Neuronal stem cell (in vitro differentiated cells): Measurements from ENCODE around the gene TMEM242.

Source experiments
- DNase-seq: peaks from one replicate; pipeline ENCODE4 v3.0.0-alpha.2; 2013; ENCODE audit warnings: low spot score
- H2AFZ ChIP-seq: one replicate; pipeline ENCODE4 v1.6.1; 2013; ENCODE audit warnings: mild to moderate bottlenecking, low read length, inconsistent platforms
- H2AK5ac ChIP-seq: 2 replicates; pipeline ENCODE4 v1.6.1; 2013; ENCODE audit warnings: low read depth, mild to moderate bottlenecking, inconsistent platforms, low read length, moderate library complexity, mixed read lengths
- H2BK120ac ChIP-seq: 2 replicates; pipeline ENCODE4 v1.6.1; 2013; ENCODE audit warnings: low read depth, mild to moderate bottlenecking, inconsistent platforms, low read length, moderate library complexity, mixed read lengths
- H2BK12ac ChIP-seq: one replicate; pipeline ENCODE4 v1.6.1; 2013; ENCODE audit warnings: low read length, inconsistent platforms
- H2BK15ac ChIP-seq: 2 replicates; pipeline ENCODE4 v1.6.1; 2013; ENCODE audit warnings: mild to moderate bottlenecking, low read length, inconsistent platforms, mixed read lengths
- H2BK5ac ChIP-seq: one replicate; pipeline ENCODE4 v1.6.1; 2013; ENCODE audit warnings: inconsistent platforms, mild to moderate bottlenecking, low read length, moderate library complexity
- H3K14ac ChIP-seq: one replicate; pipeline ENCODE4 v1.6.1; 2013; ENCODE audit warnings: low read length, inconsistent platforms
- H3K18ac ChIP-seq: 2 replicates; pipeline ENCODE4 v1.6.1; 2013; ENCODE audit warnings: low read length, inconsistent platforms
- H3K23ac ChIP-seq: 2 replicates; pipeline ENCODE4 v1.6.1; 2013; ENCODE audit warnings: low read depth, mild to moderate bottlenecking, mixed read lengths, low read length, inconsistent platforms; ENCODE audit not compliant: poor library complexity
- H3K27ac ChIP-seq: replicated peaks from 3 replicates; pipeline ENCODE4 v1.5.1; 2013; ENCODE audit warnings: low read length, inconsistent platforms
- H3K27me3 ChIP-seq, 3 experiments: 2 replicates each; pipeline ENCODE4 v1.6.1; 2013; ENCODE audit warnings: low read length in 3 of 3, mild to moderate bottlenecking in 2 of 3, inconsistent platforms in 1 of 3, low read depth in 1 of 3, mixed read lengths in 1 of 3, moderate library complexity in 1 of 3; ENCODE audit not compliant: control insufficient read depth in 3 of 3, insufficient read depth in 3 of 3
- H3K36me3 ChIP-seq, 2 donors: replicated peaks in 1 of 2; 2 replicates each; pipeline ENCODE4 v1.6.1; 2013; ENCODE audit warnings: low read length in 2 of 2; ENCODE audit not compliant: control insufficient read depth in 2 of 2, insufficient read depth in 2 of 2
- H3K4ac ChIP-seq: 2 replicates; pipeline ENCODE4 v1.6.1; 2013; ENCODE audit warnings: inconsistent platforms, mild to moderate bottlenecking, low read length, moderate library complexity
- H3K4me1 ChIP-seq, 2 donors: 1 replicate in 1 of 2; 2 replicates in 1 of 2; pipeline ENCODE4 v1.6.1; 2013; ENCODE audit warnings: low read length in 2 of 2, low read depth in 1 of 2; ENCODE audit not compliant: control insufficient read depth in 2 of 2, insufficient read depth in 1 of 2
- H3K4me2 ChIP-seq: one replicate; pipeline ENCODE4 v1.6.1; 2013; ENCODE audit warnings: mild to moderate bottlenecking, low read length, inconsistent platforms; ENCODE audit not compliant: insufficient read depth, poor library complexity, severe bottlenecking
- H3K4me3 ChIP-seq, 2 donors: 2 replicates each; pipeline ENCODE4 v1.5.1; 2013; ENCODE audit warnings: low read length in 2 of 2, mild to moderate bottlenecking in 2 of 2, inconsistent platforms in 1 of 2, moderate library complexity in 1 of 2
- H3K79me1 ChIP-seq: one replicate; pipeline ENCODE4 v1.6.1; 2013; ENCODE audit warnings: low read depth, mild to moderate bottlenecking, inconsistent platforms, low read length, moderate library complexity
- H3K9ac ChIP-seq: one replicate; pipeline ENCODE4 v1.6.1; 2013; ENCODE audit warnings: mild to moderate bottlenecking, low read depth, low read length, inconsistent platforms; ENCODE audit not compliant: poor library complexity
- H3K9me3 ChIP-seq, 2 donors: replicated peaks in 1 of 2; 2 replicates each; pipeline versions ENCODE3 to v1.6.1; 2013; ENCODE audit warnings: low read length in 2 of 2, mild to moderate bottlenecking in 2 of 2, inconsistent platforms in 1 of 2, low read depth in 1 of 2, mixed read lengths in 1 of 2, moderate library complexity in 1 of 2; ENCODE audit not compliant: control insufficient read depth in 2 of 2, insufficient read depth in 1 of 2
- H4K8ac ChIP-seq: one replicate; pipeline ENCODE4 v1.6.1; 2013; ENCODE audit warnings: low read depth, mild to moderate bottlenecking, inconsistent platforms, low read length, moderate library complexity
- H4K91ac ChIP-seq: one replicate; pipeline ENCODE4 v1.6.1; 2013; ENCODE audit warnings: low read length, low read depth, mild to moderate bottlenecking, inconsistent platforms; ENCODE audit not compliant: poor library complexity
- WGBS, 2 donors: extraction: QIAGEN DNeasy Blood & Tissue Kit; methylation state at CpG; one replicate each; pipeline ENCODE4 v1.1.7; 2013; ENCODE audit warnings: missing lambda C conversion rate in 2 of 2, mixed read lengths in 1 of 2; ENCODE audit not compliant: insufficient read length in 2 of 2, insufficient replicate concordance in 1 of 2; ENCODE audit errors: extremely low coverage in 2 of 2; 5-methylcytosine and 5-hydroxymethylcytosine counted together

TMEM242 gene

GRCh38 chr6:157358287-157358686, 35.0 kb upstream of the TMEM242 start:
- H4K8ac ChIP-seq, result no peak overlapping the region
- no peak overlapping the region for H3K4ac ChIP-seq
- no CpG with 5 or more reads among the region's 8 CpGs for whole genome bisulfite sequencing, 2 donors

GRCh38 chr6:157346373-157346772, 23.1 kb upstream of the TMEM242 start:
- no peak overlapping the region for H3K18ac ChIP-seq
- H3K4me1 ChIP-seq, result no peaks in the 10 kb centered on the region
- no peak overlapping the region for H2BK5ac ChIP-seq
- no peak overlapping the region for H3K4me2 ChIP-seq
- DNase-seq, result no peak
- H3K23ac ChIP-seq, result no peak overlapping the region
- H3K4me3 ChIP-seq, result no peak overlapping the region
- no peak overlapping the region for H2BK15ac ChIP-seq
- H2AFZ ChIP-seq, result no peak overlapping the region
- no CpG with 5 or more reads among the region's 2 CpGs for WGBS, 2 donors
- H4K91ac ChIP-seq, result no peak overlapping the region
- no peak overlapping the region for H3K9ac ChIP-seq
- H3K27ac ChIP-seq, result no peak overlapping the region
- no peak overlapping the region for H3K4ac ChIP-seq
- H3K79me1 ChIP-seq, result no peaks in the 10 kb centered on the region
- H3K36me3 ChIP-seq, result no peaks in the 10 kb centered on the region
- H2AK5ac ChIP-seq, result no peak overlapping the region
- no peak overlapping the region for H3K14ac ChIP-seq
- H3K27me3 ChIP-seq, result peaks cover 0 to 15% (median 0%) of the 10 kb centered on the region in 3 experiments
- H2BK120ac ChIP-seq, result no peak overlapping the region
- H4K8ac ChIP-seq, result no peak overlapping the region
- no peaks in the 10 kb centered on the region for H3K9me3 ChIP-seq
- H2BK12ac ChIP-seq, result no peak overlapping the region

More at GRCh38 chr6:157358287-157358686, 35.0 kb upstream of the TMEM242 start:
- Histone ChIP-seq H3K23ac (no peak overlapping the region), H2BK120ac (no peak overlapping the region), H3K18ac (no peak overlapping the region), H2BK5ac (no peak overlapping the region), H3K27me3 (no peaks in the 10 kb centered on the region), H3K9me3 (peaks cover 0 to 6% of the 10 kb centered on the region in 2 donors), H3K36me3 (no peaks in the 10 kb centered on the region), H2AFZ (no peak overlapping the region), H3K4me3 (no peak overlapping the region), H2BK15ac (no peak overlapping the region), H4K91ac (no peak overlapping the region), H2AK5ac (no peak overlapping the region), H3K14ac (no peak overlapping the region), H3K4me1 (peaks cover 0 to 3% of the 10 kb centered on the region in 2 donors), H3K27ac (no peak overlapping the region), H3K4me2 (no peak overlapping the region), H3K79me1 (no peaks in the 10 kb centered on the region), H2BK12ac (no peak overlapping the region), H3K9ac (no peak overlapping the region)
- DNase-seq, result no peak

GRCh38 chr6:157343732-157344131, 20.4 kb upstream of the TMEM242 start:
- H3K9me3 ChIP-seq, result no peaks in the 10 kb centered on the region
- no peak overlapping the region for H2BK12ac ChIP-seq
- no peak overlapping the region for H3K27ac ChIP-seq
- no peak overlapping the region for H2BK15ac ChIP-seq
- H3K4me2 ChIP-seq, result no peak overlapping the region
- H4K8ac ChIP-seq, result no peak overlapping the region
- H2AK5ac ChIP-seq, result no peak overlapping the region
- H4K91ac ChIP-seq, result no peak overlapping the region
- no peak overlapping the region for H3K18ac ChIP-seq
- no peaks in the 10 kb centered on the region for H3K79me1 ChIP-seq
- no peaks in the 10 kb centered on the region for H3K4me1 ChIP-seq
- H3K4ac ChIP-seq, result no peak overlapping the region
- no CpG with 5 or more reads among the region's 4 CpGs for WGBS, 2 donors
- H3K4me3 ChIP-seq, result no peak overlapping the region
- no peak overlapping the region for H3K23ac ChIP-seq
- no peak overlapping the region for H2BK120ac ChIP-seq
- H3K27me3 ChIP-seq, result peaks cover 0 to 15% (median 0%) of the 10 kb centered on the region in 3 experiments
- no peak overlapping the region for H3K14ac ChIP-seq
- no peak overlapping the region for H3K9ac ChIP-seq
- H2AFZ ChIP-seq, result no peak overlapping the region
- no peak for DNase-seq
- H3K36me3 ChIP-seq, result no peaks in the 10 kb centered on the region
- no peak overlapping the region for H2BK5ac ChIP-seq

- H3K36me3 ChIP-seq, result no peaks in the 10 kb centered on the region
- no peak overlapping the region for H3K27ac ChIP-seq
- no peak overlapping the region for H2BK120ac ChIP-seq
- no peak overlapping the region for H3K14ac ChIP-seq
- H2AK5ac ChIP-seq, result no peak overlapping the region
- H2BK12ac ChIP-seq, result no peak overlapping the region
- no peak overlapping the region for H4K91ac ChIP-seq
- no peak overlapping the region for H3K18ac ChIP-seq
- no peak overlapping the region for H2BK15ac ChIP-seq
- WGBS, 2 donors, result no CpG with 5 or more reads among the region's 1 CpG
- H4K8ac ChIP-seq, result no peak overlapping the region
- H3K9me3 ChIP-seq, result no peaks in the 10 kb centered on the region
- no peak overlapping the region for H3K4me2 ChIP-seq
- no peak overlapping the region for H3K23ac ChIP-seq
- no peak overlapping the region for H3K4me3 ChIP-seq
- H3K9ac ChIP-seq, result no peak overlapping the region
- no peaks in the 10 kb centered on the region for H3K79me1 ChIP-seq
- no peaks in the 10 kb centered on the region for H3K4me1 ChIP-seq
- no peak overlapping the region for H3K4ac ChIP-seq
- no peak overlapping the region for H2BK5ac ChIP-seq
- no peak overlapping the region for H2AFZ ChIP-seq
- DNase-seq, result no peak
- no peaks in the 10 kb centered on the region for H3K27me3 ChIP-seq
These were observed 16.1 kb upstream of the TMEM242 start for GRCh38 chr6:157339432-157339831.
